ENCODE results near the gene ADSL.
"Not testable (repeated sequence)": the region's sequence is repeated elsewhere in the genome, so short reads cannot be mapped to it uniquely, and the experiment has no call there.

Gene ADSL

GRCh38 chr22:40346185-40347118, at the start of gene ADSL:
ADSL (plus strand) TSS chr22:40346500; CDS start chr22:40346559, 59 bp downstream.
- peak; percentile 91 for DNase-seq

GRCh38 chr22:40300316-40300715, 46.0 kb upstream of the ADSL start:
- no peak for DNase-seq

DNA sequence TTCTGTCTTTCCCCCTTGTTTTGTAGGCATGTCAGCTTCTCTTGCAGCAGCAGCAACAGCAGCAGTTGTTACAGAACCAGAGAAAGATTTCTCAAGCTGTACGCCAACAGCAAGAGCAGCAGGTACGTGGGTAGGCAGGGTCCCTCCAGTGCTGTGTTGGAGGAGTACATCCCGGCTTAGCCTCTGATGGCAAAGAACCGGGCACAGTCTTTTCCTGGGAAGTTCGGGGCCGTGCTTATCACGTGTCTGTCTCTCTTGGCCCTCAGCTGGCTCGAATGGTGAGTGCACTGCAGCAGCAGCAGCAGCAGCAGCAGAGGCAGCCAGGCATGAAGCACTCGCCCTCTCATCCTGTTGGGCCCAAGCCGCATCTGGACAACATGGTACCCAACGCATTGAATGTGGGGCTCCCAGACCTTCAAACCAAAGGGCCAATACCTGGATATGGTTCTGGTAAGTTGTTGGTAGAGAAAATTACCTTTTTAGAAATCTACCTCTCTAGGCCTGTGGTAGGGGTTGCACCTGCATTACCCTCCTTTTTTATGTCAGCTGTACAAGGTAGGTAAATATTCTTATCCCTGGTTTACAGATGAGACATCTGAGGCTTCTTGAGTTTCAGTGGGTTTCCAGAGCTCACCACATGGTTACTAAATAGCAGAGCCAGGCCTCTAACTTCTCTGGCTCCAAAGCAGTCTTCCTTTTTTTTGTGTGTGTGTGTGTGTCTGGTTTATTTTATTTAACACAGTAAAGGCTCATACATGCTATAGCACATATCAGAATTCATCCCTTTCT, 45.2 kb upstream of the ADSL start:
- DNase-seq: peak; percentile 61

DNA sequence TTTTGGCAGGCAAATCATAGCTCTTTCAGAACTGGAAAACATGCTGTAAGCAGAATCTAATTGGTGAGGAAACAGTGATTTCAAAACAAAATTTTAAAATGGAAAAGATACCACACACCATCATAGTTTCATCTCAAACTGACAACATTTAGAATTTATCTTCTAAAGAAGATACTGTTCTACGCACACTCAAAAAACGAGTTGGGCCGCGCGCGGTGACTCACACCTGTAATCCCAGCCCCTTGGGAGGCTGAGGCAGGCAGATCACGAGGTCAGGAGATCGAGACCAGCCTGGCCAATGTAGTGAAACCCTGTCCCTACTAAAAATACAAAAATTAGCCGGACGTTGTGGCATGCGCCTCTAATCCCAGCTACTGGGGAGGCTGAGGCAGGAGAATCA, 44.2 kb upstream of the ADSL start:
- DNase-seq: peak; percentile 34

GRCh38 chr22:40305625-40306024, 40.7 kb upstream of the ADSL start:
- DNase-seq: no peak

GRCh38 chr22:40308999-40309573, 37.2 kb upstream of the ADSL start:
- no peak for DNase-seq

DNA sequence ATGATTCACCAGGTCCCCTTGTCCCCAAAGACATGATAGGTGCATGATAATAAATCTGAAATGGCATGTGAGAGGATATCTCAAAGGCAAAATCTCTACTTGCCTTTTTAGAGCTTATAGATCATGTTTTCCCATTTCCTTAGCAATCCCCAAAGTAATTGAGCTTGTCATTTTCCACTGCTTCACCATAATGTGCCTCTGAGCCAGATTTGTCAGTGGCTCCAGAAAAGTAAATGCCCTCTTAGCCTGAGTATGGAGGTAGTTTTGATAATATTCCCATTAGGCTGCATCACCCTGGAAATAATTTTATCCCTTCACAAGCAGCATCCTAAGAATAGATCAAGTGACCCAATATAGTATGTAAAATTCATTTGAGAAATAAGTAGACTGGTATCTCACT, 36.7 kb upstream of the ADSL start:
- no peak for DNase-seq

GRCh38 chr22:40310081-40310767, 36.1 kb upstream of the ADSL start:
- no peak for DNase-seq

GRCh38 chr22:40310768-40311120, 35.6 kb upstream of the ADSL start:
- no peak for DNase-seq

GRCh38 chr22:40311646-40312045, 34.7 kb upstream of the ADSL start:
- not testable (repeated sequence) for DNase-seq

DNA sequence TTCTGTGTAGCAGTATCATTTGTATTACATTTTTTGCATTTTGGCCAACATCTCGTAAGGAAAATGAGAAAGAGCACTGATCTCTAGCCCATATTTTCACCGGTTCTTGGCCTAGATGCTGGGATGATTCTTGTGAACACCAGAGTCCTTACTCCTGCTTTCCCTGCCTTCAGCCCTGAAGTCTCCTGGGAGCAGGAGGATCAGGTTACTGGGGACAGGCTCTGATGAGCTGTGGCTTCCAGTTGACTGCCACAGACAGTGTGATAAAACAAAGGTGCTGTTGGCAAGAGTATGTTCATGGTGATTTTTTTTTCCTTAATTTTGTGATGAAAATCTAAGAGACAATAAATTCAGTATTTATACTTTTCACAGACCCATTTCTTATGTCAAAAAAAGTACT, 34.2 kb upstream of the ADSL start:
- no peak for DNase-seq

DNA sequence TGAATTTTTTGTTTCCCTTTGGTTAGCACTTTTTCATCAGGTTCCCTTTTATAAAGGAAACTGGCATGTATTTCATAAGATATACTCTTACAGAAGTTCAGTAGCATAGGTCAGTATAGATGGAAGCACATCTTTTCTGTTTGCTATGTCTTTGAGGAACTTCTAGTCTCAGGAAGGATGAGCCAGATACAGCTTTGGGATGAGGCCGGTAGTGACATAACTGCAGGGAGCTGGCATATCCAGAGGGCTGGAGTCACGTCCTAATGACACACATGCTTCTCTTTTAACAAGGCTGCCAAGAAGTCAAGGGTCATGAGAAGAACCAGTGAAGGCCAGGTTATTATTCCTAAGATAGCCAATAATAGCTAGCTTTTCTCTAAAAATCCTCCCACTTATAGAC, 33.3 kb upstream of the ADSL start:
- no peak for DNase-seq

GRCh38 chr22:40314041-40314440, 32.3 kb upstream of the ADSL start:
- no peak for DNase-seq

GRCh38 chr22:40320687-40321086, 25.6 kb upstream of the ADSL start:
- no peak for DNase-seq

- no peak for DNase-seq
These were observed 24.3 kb upstream of the ADSL start for GRCh38 chr22:40322021-40322420.

- no peak for DNase-seq
These were observed 23.4 kb upstream of the ADSL start for GRCh38 chr22:40322818-40323447.

DNA sequence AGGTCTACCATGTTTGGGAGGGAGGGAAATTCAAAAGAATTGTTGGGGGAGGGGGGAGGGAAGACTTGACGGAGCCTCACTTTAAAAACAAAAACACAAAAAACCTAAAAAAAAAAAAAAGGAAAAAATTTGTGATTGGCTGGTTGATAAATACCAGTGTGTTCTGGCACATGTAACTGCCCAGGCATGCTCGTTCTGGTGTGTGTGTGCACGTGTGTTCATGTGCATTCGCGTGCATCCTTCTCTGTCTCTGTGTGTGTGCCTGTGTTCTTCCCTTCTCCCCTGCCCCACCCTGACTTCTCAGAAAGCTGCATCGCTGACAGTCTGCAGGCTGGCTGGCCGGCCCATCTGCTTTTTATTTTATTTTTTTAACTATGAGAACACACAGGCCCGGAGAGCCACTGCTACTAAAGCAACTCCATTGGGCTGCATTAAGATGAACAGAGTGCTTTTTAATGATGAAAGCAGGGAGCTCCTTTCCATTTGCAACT, 22.6 kb upstream of the ADSL start:
- peak; percentile 46 for DNase-seq

DNA sequence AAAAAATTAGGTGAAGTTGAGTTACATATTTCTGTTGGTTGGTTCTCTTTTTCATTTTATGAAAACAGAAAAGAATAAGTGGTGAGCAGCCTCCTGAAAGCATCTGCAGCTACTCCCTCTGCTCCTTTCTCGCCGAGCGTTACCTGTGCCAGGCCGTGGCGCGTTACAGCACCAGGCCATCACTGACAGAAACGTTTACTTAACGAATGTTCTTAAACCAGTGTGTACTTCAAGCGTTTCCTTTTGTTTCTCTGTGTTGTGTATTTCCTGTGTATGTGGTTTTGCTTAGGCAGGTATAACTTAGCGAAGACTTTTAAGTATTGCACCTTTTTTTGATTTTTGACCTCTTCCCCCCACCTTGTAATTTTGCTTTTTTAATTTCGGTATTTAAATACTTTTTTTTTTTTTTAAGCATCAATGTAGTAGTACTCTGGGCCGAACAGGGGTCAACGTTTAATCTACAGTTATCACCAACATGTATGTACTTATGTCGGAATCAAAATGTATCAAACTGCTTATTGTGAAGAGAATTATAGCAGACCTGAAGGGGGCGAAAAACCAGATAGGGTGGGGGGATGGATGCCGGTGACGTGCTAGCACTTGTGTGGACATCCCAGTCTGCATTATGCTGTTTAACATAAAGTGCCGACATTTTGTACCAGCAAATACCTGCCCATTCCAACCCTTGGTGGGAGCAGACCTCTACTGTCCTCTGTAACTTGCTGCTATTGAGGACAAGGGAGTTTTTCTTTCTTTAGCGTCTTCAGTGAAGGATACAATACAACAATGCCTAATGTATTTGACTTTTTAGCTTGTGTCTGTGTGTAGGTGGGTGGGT, 21.6 kb upstream of the ADSL start:
- DNase-seq: peak; percentile 58

DNA sequence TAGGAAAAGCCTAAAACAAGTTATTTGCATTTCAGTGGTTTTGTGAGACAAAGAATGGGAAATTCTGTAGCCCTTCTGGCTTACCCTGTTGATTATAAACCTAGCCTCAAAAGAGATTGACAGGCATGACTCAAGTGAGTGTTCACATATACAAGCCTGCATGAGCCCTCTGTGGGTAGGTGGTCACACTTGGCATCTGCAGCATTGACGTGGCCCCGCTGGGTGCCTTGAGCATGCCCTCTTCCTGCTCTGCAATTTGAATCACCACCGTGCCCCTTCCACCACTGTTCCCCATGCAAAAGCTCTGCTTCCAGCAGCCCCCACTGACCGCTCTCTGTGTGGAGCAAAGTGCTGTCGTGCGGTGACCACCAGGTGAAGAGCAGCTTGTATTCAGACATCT, 21.0 kb upstream of the ADSL start:
- DNase-seq: peak; percentile 62

GRCh38 chr22:40326905-40327735, 19.2 kb upstream of the ADSL start:
- DNase-seq: no peak
